DMS 273 (cell line): Measurements from ENCODE around the gene ABCB4.
A peak's percentile ranks its signal among the peaks of the same experiment; 100 is the strongest.

ENCODE experiments used
- DNase-seq: peaks from one replicate; lab custom pipeline; 2025; ENCODE audit not compliant: unreplicated experiment; lab: John Stamatoyannopoulos, UW

Gene ABCB4

DNA sequence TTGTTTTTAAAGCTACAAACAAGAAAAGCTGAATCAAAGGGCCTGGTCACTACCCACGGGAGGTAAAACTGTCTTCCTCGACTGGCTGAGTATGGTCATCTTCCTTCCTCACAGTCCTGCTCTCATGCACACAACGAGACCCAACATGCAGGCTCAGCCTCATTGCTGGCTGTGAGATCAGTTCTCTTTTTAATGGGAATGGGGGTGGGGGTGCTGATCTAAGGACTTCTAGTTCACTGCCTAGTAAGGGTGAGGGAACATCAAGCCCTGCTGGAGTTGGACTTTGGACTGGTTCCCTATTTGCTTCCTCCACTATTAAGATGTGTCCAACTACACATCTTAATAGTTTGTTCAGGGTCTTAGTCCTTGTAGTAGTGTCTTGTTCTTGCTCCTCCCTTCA lies 48.2 kb downstream of the ABCB4 start:
- DNase-seq, result no peak

DNA sequence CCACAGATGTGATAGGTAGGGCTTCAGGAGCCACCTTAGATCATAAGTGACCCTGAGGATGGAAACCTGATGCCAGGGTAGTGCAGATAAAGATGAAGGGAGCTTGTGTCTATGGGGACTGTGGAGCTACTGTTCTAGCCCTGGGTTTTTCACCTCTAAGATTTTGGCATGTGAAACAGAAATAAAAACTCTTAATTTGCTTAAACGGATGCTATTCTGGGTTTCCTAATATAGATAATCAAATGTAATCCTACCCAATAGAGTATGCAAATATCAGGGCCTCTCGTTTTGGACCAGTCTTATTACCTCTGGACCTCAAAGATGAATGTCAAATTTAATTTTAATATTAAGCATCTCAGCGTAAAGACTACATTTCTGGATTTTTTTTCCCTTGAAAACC lies 49.3 kb downstream of the ABCB4 start:
- no peak for DNase-seq

DNA sequence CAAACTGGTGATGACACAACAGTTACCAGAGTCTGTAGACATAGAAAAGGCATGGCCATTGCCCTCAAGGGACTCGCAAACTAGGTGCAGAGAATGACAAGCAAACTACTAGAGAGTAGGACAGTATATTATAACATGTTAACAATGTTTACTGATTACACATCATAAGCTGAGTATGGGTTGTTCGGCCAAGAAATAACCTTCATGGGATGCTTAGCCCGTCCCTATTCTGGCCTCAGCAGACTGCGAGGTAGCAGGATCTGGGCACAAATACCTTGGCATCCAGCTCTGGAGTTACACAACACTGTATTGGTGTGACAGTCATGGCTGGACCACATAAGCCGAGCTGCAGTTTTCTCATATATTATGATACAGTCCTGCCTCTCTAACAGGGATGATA lies 51.4 kb downstream of the ABCB4 start:
- no peak for DNase-seq

DNA sequence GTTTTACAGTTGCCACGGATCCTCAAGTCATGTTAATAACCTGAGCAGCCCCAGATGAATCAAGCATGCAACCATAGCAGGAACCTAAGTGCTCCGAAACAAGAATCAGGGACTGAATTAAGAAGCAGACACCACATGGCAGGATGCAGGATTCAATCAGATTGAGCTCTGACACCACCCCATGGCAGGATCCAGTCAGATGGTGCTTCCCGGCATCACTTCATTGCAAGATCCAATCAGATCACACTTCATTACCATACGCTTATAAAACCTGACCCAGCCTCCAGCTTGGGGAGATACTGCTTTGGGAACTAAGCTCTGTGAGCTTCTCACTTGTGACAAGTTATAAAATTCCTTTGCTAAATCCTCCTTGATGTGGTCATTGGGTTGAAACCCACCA lies 55.3 kb downstream of the ABCB4 start:
- DNase-seq, result peak; percentile 18

DNA sequence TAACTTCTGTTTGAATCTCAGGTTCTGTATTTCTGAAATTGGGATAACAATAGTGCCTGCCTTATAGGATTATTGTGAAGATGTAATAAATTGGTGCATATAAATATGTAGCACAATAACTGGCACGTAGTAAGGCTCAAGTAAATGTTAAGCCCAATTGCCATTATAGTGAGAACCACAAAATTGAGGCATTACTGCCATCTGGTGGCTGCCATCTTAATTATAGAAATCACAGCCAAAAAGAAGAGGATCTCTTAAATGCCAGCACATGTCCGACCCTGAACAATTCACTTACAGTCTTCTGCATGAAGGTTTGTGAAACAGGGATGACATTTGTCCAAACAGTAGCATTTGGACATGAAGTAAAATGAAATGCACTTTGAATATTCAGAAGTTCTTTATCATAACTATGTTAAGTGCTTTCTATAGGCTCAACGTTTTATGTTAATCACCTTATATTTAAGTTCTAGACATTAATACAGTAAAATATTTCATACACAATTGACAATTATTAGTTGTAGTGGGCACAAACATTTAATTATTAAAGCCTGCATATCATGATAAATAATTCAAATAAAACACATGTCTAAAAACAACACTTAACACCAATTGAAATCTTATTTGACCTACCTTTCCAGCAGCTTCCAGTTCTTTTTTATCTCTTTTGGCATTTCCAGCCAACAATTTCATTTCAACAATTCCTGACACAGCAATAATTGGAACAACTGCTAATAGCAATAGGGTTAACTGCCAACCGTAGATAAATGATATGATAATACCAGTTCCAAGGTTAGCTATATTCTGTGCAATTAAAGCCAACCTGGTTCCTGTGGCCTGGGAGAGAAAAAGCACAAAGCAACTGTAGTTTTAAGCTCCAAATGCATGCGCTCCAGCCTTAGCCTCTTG lies 58.5 kb downstream of the ABCB4 start:
- DNase-seq, result peak; percentile 88

DNA sequence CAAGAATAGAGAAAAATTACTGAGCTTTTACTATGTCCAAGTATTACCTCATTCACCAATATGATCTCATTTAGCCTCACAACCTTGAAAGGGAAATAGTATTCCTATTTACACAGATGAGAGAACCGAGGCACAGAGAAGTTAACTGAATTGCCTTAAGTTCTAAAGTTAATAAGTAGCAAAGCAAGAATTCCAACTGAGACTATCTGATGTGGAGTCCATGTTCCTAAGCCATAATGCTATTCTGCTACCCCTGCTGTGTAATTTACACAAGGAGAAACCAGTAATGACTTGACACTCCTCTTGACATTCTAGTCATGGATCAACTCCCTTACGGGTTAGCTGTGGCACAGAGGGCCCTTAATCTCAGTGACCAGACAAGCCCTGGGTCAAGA lies 60.7 kb downstream of the ABCB4 start:
- no peak for DNase-seq

DNA sequence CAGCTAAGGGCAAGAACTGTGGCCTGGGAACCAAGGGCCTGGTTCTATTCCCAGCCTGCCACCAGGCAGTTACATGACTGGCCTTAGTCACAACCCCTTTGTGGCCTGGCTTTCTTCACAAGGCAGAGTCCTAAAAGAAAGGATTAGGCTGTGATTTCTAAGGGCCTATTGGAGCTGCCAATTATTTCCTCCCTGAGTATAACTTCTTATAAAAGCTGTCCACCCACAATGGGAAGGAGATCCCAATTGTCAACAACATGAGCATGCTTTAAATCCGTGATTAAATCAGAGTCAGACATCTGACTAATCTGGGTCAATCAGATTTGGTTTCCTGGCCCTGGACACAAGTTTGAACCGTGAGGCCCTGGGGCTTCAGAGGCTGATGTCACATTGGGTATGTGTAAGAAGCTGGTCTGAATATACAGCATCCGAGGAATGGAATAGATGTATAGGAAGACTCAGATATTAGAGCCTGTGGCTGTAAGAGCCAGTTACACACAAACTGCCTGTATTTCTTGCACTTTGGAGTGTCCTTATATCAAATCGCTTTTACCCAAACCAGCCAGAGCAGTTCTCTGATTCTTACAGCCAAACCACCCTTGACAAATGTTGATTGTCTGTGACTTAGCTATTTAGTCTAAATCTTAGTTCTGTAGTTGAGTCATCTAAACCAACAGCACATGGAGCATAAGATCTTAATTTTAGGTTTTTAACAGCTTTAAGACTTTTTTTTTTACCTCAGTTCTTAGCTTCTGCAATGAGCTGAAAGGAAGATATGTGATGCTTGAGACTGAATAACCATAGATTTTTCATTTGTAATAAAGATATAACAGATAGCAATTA lies 61.3 kb downstream of the ABCB4 start:
- no peak for DNase-seq

DNA sequence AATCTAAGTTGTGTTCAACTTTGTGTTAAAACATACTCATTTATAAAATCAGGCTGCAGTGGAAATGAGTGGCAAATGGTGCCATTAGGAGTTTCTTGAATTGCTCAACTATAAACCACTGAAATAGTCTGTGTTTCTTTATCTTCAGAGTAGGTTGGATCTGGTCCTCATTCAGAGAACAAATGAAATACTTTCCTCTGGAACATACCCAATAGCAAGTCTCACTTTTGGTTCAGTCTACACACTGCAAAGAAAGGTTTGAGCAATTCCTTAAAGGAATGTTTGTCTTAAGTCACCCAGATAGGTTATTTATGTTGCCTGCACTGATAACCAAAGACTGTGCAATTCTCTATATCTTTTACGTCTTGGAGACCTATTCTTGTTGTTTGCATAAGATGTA lies 62.5 kb downstream of the ABCB4 start:
- no peak for DNase-seq

DNA sequence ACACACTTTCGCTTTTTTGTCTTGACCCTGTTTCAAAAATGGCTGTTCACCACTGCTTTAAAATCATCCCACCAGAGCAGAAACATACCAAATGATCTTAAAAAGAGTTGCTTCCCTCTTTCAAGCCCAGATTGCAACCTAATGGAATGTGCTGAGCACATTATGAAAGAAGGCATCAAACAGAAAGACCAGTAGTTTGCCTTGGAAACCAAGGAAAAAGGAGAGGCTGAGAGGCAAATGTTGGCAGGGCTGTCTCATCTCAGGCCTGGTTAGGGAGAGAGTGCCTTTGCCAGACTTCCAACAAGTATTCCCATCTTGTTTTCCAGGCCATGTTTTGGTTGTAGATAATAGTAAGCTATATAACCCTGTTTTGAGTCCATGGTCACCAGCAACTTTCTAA lies 64.3 kb downstream of the ABCB4 start:
- no peak for DNase-seq

DNA sequence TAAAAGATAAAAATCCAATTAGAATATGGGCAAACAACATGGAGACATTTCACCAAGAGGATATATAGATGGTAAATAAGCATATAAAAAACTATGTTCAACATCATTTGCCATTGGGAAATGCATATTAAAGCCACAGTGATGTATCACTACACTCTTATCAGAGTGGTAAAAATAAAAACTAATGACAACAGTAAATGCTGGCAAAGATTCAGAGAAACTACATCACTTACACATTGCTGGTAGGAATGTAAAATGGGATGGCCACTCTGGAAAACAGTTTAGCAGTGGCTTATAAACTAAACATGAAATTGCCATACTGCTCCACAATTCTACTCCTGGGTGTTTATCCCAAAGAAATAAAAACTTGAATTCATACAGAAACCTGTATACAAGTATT lies 70.8 kb downstream of the ABCB4 start:
- DNase-seq, result no peak

DNA sequence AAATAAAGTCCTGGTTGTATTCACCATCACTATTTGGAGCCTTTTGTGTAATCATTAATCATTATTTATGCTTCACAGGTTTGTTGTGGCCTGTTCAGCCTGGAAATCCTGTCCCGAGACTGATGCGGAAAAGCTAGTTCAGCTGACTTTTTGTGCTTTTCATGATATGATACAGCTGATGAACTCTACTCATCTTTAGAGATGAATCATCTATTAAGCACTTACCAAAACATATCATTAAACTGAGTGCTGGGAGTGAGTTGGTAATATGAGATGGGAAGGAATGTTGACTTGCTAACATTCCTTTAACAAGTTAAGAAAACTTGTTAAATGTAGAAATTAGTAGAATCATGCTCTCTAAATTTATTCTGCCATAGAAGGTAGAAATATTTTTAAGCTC lies 77.0 kb downstream of the ABCB4 start:
- DNase-seq, result no peak

DNA sequence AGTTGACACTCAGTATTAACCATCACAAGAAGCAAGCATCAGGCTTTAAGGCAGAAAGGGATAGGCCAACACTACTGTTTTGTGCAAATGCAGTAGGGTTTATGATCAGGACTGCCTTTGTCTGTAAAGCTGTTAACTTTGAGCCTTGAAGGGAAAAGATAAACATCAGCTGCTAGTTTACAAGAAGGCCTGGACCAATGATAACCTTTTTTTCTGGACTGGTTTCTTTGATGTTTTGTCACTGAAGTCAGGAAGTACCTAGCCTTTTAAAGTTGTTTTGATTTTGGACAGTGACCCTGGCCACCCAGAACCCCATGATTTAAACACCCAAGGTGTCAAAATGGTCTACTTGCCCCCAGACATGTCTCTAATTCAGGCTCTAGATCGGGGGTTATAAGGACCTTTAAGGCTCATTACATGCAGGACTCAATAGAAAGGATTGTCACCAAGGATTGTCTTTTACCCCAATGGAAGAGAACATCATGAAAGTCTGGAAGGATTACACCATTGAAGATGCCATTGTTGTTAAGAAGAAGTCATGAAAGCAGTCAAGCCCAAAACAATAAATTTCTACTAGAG lies 79.9 kb downstream of the ABCB4 start:
- no peak for DNase-seq

DNA sequence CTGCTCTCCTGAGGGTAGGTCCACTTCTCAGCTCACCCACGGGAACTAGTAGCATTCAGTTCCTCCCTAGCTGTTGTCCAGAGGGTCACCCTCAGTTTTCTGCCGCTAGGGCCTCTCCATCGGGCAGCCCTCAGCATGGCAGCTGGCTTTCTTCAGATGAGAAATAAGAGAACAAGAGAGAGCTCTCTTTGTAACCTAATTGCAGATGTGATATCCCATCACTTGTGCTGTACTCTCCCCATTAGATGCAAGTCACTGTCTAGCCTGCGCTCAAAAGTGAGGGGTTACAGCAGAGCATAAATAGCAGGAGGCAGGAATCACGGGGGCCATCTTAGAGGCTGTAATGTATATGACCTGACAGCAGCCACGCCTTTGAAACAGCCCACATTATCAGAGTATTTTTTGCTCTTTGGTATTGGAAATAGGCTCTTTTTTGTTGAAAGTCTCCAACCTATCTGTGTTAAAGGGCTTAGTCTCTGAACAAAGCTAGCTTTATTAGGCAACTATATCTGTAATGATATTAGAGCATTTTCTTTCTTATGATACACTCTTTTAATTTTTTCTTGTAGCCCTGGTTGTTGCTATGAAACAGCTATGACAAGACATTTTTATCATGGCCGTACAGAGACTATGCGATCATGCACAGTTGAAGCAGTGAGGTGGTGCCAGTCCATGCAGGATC lies 84.3 kb downstream of the ABCB4 start:
- DNase-seq, result no peak

DNA sequence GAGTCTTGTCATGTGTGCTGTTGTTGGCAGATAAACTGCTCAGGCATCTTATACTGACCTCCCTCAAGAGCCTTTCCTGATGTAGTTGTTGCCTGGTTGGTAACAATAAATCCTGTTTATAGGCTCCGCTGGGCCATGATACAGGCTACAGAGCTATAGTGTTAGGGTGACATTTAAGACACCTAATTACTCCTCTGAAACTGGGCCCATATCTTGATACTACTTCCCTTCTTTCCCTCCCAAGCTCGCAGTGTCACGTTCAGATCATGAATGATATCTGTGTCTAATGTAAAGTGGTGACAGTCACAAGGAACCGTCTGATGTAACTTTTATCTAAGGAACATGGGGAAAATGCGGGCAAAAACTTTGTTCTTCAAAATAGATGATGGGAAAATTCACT lies 94.6 kb downstream of the ABCB4 start:
- no peak for DNase-seq

DNA sequence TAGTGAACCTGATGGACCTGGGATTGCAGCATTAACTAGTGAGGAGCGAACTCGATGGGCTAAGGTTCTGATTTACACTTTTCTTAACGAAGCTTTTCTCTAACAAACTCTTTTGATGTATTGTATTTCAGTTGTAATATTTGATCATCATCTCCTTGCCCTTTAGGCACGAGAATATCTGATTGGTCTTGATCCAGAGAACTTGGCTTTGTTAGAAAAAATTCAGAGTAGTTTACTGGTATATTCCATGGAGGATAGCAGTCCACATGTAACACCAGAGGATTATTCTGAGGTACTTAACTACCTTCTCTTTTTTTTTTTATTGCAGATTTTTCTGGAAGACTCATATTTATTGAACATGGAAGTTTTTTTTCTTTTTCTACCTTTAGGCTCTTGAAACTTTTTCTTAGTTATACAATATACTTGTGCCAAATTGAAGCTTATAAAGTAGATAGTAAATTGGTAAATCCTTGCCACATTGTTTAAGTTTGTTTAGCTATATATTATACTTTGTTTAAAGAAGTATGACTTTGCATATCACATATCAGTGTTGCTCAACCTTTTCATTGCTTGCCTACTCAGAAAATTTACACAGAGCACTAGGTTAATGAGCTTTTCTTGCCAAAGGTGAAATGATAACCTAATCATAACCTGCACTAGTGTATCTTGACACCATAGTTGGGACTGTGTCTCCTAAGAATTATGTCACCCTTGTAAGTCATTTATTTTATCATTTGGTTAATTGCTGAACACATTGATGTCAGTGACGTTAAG lies 99.6 kb downstream of the ABCB4 start:
- no peak for DNase-seq

DNA sequence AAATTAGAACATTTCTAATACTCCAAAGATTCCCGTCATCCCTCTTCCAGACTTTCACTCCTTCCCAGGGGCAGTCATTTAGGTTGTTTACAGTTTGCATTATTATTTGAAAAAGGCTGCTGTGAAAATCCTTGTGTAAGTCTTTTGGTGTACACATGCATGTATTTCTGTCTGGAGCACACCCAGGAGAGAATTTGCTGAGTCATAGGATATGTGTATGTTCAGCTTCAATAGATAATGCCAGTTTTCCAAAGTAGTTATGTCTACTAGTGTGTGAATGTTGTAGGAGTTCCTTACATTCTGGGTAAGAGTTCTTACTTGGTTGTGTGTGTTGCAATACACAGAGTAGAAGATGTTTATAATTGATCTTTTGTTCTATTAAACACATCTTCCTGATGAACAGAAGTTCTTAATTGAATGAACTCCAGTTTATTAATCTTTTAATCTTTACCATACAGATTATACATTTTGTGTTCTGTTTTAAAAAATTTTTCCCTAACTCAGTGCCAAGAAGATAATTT lies 104.8 kb downstream of the ABCB4 start:
- DNase-seq, result no peak

DNA sequence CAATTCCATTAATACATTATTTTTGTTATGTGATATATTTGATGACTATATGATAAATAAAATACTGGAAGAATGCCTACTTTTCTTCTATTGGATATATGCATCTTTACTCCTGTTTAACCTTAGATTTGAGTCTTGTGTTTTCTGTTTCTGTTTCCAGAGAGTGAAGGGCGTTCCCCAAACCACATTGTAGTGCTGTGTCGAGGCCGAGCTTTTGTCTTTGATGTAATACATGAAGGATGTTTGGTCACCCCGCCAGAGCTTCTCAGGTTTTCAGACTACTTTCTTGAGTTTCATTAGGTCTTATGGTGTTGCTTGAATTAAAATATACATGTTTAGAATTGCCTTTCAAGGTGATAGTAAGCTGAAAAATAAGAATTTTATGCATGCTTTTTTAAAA lies 106.3 kb downstream of the ABCB4 start:
- DNase-seq, result no peak

DNA sequence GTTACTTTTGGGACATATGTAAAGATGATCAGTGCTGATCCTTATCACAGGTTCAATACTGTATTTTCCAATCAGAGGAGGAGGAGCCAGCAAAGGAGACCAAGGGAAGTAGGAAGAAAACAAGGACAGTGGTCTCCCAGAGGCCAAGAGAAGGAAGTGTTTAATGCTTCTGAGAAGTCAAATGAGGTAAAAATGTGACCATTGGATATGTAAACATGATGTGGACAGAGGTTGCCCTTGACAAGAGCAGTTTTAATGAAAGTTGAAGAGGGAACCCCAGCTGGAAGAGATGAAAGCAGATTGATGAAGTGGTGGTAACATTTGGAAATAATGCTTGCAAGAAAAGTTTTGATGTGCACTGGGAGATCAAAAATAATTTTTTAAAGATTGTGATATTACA lies 111.2 kb downstream of the ABCB4 start:
- DNase-seq, result no peak

DNA sequence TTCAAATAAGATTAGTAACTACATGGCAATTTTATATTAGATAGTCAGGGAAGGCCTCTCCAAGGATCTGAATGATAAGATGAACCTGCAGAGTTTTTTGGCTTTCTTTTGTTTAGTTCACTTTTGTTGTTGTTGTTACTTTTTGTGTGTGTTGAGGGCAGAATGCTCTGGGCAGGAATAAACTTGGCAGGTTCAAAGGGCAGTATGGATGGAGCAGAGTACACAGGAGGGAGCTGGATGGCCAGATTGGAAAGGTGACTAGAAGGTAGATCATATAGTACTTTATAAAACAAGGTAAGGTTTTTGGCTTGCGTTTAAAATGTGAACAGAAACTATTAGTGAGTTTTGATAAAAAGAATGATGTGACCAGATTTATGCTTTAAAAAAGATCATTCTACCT lies 112.1 kb downstream of the ABCB4 start:
- DNase-seq, result no peak

DNA sequence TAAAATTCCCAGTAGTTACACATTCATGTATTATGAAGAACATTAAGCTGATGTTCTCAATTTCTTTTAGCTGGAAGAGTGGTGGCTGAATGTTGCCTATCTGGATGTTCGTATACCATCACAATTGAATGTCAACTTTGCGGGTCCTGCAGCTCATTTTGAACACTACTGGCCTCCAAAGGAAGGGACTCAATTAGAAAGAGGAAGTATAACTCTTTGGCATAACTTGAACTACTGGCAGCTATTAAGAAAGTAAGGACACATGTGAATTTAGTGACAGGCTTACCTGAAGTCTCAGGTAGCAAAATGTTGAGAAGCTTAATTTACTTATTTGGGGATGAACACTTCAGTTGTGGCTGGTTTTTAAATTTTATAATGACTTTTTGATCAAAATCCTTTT lies 114.2 kb downstream of the ABCB4 start:
- DNase-seq, result no peak
